ENCODE data around the gene HDC.

Gene HDC

DNA sequence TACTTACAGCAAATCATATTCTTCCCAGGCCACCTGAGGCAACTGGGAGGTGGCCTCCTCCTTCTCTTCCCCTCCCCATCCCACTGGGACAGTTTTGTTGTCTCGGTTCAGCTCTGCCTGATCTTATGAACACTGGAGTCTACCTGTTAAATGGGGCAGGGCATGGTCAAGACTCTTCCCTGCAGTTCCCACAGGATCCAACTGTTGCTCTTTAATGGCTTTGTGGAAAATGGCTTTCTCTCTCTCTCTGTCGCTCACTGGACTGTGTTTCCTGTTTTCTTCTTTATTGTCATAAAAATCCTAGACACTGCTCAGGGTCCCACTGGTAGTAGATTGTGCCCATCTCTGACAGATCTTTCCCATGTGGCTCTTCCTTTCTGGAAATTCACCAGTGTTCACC is 43.3 kb downstream of the HDC start:
- DNase-seq = no peak

DNA sequence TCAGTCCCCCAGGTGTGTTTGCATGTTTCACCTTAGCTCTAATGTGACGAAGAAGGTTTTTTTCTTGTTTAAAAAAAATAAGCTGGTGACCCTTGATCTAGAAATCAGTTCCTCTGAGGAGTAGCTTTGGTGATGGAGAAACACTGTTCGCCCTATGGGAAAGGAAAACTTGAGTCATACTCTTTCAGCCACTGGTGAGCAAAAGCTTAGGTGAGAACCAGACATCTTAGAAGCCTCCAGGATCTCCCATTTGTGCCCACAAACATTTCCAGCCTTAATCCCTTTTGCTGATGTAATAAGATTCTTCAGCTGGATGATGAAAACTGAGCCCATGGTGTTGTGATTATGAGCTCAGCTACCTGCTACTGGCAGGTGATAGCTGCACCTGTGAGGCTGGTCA is 45.7 kb downstream of the HDC start:
- DNase-seq = peak; percentile 11

DNA sequence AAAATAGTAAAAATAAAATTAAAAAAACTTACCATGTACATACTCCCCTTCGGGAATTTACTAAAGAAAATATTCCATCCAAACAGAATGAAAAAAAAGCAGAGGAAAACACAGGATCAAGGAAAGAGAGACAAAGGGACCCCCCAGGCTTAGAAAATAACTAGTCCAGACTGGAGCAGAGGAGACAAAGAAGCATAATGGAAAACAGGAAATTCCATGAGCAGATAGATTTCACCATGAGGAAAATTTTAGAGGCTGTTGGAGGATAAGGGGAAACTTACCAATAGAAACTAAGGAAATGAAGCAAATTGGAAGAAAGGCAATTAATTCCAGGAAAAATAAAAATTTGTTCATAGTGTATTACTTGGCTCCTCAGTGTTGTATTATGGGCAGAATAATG is 46.8 kb downstream of the HDC start:
- DNase-seq = no peak

DNA sequence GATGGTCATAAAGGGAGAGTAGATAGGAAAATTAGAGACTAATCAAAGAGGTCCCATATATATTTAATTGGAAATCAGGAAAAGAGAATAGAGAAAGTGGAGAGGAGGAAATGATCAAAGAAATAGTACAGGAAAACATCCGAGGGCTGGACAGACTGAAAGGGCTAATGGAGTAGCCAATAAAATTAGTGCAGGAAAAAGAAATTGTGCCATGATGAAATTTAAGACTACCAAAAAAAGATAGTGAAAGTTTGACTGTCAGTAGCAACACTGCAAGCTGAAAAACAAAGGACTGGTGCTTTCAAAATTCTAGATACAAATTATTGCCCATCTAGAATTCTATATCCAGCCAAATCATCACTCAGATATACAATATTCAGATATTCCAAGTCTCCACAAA is 47.2 kb downstream of the HDC start:
- DNase-seq = no peak

DNA sequence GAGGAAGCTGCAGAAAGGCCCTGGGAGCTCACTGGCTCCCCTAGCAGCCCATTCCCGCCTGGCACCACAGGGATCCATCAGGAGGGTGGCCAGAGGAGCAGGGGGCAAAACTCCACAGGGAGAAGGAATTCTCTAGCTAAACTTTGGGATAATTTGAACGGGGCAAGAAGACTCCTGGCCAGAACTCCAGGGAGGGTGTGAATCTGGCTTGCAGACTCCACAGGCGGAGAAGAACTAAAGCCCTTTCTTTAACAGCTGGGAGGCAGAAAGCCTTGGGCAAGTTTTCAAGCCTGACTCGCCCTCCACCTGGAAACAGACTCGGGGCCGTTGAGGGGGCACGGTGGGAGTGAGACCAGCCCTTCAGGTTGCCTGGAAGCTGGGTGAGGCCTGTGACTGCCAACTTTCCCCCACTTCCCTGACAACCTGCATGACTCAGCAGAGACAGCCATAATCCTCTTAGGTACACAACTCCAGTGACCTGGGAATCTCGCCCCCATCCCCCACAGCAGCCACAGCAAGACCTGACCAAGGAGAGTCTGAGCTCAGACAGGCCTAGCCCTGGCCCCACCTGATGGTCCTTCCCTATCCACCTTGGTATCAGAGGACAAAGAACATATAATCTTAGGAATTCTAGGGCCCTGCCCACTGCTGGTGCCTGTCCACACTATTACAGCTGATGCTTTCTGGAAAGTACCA is 54.9 kb downstream of the HDC start:
- DNase-seq = no peak

DNA sequence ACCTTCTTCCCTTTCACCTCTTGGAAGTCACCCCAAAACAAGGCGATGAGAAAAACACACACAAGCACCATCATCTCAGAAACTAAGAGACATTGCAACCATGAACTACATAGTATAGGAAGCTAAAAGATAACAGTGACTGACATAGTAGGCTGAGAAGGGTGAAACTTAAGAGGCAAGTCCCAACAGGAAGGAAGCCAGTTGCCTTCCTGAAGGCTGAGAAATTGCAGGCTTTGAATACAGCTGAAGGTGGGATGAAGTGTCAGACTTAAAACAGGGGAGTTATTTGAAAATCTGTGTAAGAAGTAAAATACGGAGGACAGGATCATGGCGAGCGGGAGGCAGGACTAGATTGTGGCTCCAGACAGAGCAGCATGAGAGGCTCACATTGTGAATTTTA is 55.7 kb downstream of the HDC start:
- DNase-seq = no peak

DNA sequence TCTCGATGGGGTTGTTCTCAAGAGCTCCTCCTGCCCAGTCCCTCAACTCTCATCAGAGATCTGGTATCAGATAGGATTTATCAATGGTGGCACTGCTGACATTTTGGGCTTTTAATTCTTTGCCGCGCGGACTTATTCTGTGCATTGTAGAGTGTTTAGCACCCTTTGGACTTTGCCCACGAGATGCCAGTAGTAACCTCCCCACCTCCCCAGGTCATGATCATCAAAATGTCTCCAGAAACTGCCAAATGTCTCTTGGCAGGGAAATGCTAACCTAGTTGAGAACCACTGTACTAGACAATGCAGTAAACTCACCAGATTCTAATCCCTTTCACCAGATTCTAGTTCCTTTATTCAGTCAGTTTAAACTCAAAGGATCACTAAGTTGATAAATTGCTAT is 59.5 kb downstream of the HDC start:
- no peak for DNase-seq

DNA sequence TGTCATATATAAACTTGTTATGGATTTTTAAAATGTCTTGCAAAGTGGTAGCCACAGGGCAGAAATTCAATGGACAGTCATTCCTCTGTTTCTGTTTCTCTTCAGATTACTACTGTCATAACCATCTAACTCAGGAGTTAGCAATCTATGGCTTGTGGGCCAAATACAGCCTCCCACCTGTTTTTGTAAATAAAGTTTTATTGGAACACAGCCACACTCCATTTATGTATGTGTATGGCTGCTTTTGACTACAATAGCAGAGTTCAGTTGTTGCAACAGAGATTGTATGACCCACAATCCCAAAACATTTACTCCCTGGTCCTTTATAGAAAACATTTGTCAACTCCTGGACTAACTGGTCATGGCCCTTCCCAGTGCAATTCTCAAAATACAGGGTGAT is 63.5 kb downstream of the HDC start:
- no peak for DNase-seq

DNA sequence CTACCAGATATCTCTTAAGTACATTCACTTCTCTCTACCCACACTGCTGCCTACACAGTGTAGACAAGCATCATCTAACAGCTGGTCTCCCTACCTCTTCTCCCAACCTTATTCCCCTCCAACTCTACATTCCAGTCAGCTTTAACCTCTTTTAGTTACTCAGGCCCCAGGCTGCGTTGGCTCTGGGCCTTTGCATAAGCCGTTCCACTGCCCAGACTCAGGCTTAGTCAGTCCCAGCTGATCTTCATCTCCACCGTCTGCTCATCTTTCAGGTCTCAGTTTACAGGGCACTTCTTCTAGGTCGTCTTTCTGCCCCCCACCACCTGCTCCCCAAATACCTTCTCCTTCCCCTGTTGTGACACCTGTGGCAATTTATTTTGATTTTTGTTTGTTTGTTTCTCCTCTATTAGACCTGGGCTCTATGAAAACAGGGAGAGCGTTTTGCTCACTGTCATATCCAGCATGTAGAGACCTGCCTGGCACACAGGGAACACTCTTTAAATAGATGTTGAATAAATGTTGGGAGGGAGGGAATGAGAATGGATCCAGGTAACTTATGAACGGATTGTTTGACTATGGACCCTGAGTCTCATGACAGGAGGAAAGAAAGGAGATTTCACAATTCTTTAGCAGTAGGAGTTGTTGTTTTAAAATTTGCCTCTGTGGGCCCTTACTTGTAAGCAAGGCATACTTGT is 72.5 kb downstream of the HDC start:
- DNase-seq = no peak

DNA sequence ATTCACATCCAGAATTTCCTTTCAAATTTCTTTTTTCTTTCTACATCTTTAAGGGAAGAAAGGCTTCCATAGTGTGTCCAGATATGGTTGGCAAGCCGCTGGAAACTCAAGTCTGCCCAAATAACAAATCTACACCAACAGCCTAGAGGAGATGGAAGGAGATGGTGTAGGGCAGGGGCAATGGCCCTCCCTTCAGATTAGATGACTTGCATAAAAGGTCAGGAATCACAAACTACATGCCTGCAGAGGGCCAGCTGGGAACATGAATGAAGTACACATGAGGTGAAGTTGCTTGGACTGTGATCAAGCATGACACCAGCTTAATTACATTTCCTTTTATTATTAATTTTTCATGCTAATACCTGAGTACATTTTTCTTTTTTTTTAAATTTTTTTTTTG is 73.4 kb downstream of the HDC start:
- no peak for DNase-seq
